Measurements from ENCODE around the gene SCN4A.
A peak's percentile ranks its signal among the peaks of the same experiment; 100 is the strongest.
"Not testable (repeated sequence)": the region's sequence is repeated elsewhere in the genome, so short reads cannot be mapped to it uniquely, and the experiment has no call there.

SCN4A gene

GRCh38 chr17:63939401-63939800, 33.3 kb downstream of the SCN4A start:
- no peak for DNase-seq (ENCODE audit: extremely low read depth in 1 of 2, low read depth in 1 of 2)

GRCh38 chr17:63937920-63938319, 34.8 kb downstream of the SCN4A start:
- no peak for DNase-seq (ENCODE audit: extremely low read depth in 1 of 2, low read depth in 1 of 2)

- no peak for DNase-seq (ENCODE audit: extremely low read depth in 1 of 2, low read depth in 1 of 2)
Observed at GRCh38 chr17:63937319-63937718, 35.4 kb downstream of the SCN4A start.

GRCh38 chr17:63934183-63935112, 38.3 kb downstream of the SCN4A start:
- DNase-seq (ENCODE audit: extremely low read depth in 1 of 2, low read depth in 1 of 2) = no peak

GRCh38 chr17:63933598-63933997, 39.1 kb downstream of the SCN4A start:
- no peak for DNase-seq (ENCODE audit: extremely low read depth in 1 of 2, low read depth in 1 of 2)

- no peak for DNase-seq (ENCODE audit: extremely low read depth in 1 of 2, low read depth in 1 of 2)
Observed at GRCh38 chr17:63932721-63933120, 40.0 kb downstream of the SCN4A start.

GRCh38 chr17:63931981-63932561, 40.6 kb downstream of the SCN4A start, which contains the start of gene CD79B:
Gene CD79B (minus strand): TSS chr17:63932331. CDS start chr17:63932261, 70 bp downstream.
- DNase-seq (ENCODE audit: extremely low read depth in 1 of 2, low read depth in 1 of 2) = no peak

GRCh38 chr17:63930951-63931575, 41.7 kb downstream of the SCN4A start:
- peak; percentile 18 to 53 for DNase-seq (ENCODE audit: extremely low read depth in 1 of 2, low read depth in 1 of 2)

- no peak for DNase-seq (ENCODE audit: extremely low read depth in 1 of 2, low read depth in 1 of 2)
Observed at GRCh38 chr17:63929860-63930766, 42.6 kb downstream of the SCN4A start.

- no peak for DNase-seq (ENCODE audit: extremely low read depth in 1 of 2, low read depth in 1 of 2)
Observed at GRCh38 chr17:63928966-63929695, 43.6 kb downstream of the SCN4A start.

GRCh38 chr17:63928172-63928666, 44.5 kb downstream of the SCN4A start:
- DNase-seq (ENCODE audit: extremely low read depth in 1 of 2, low read depth in 1 of 2) = no peak

- no peak for DNase-seq (ENCODE audit: extremely low read depth in 1 of 2, low read depth in 1 of 2)
Observed at GRCh38 chr17:63927464-63928171, 45.1 kb downstream of the SCN4A start.

- no peak for DNase-seq (ENCODE audit: extremely low read depth in 1 of 2, low read depth in 1 of 2)
Observed at GRCh38 chr17:63926164-63926563, 46.6 kb downstream of the SCN4A start.

GRCh38 chr17:63925615-63926014, 47.1 kb downstream of the SCN4A start:
- no peak for DNase-seq (ENCODE audit: extremely low read depth in 1 of 2, low read depth in 1 of 2)

GRCh38 chr17:63922402-63922801, 50.3 kb downstream of the SCN4A start:
- DNase-seq (ENCODE audit: extremely low read depth in 1 of 2, low read depth in 1 of 2) = not testable (repeated sequence)

- DNase-seq (ENCODE audit: extremely low read depth in 1 of 2, low read depth in 1 of 2) = not testable (repeated sequence)
Observed at GRCh38 chr17:63920779-63921178, 51.9 kb downstream of the SCN4A start.

- not testable (repeated sequence) for DNase-seq (ENCODE audit: extremely low read depth in 1 of 2, low read depth in 1 of 2)
Observed at GRCh38 chr17:63920050-63920449, 52.7 kb downstream of the SCN4A start.

- peak; percentile 29 to 58 for DNase-seq (ENCODE audit: extremely low read depth in 1 of 2, low read depth in 1 of 2)
Observed at GRCh38 chr17:63919311-63919723, 53.4 kb downstream of the SCN4A start.

- not testable (repeated sequence) for DNase-seq (ENCODE audit: extremely low read depth in 1 of 2, low read depth in 1 of 2)
Observed at GRCh38 chr17:63918789-63919305, 53.9 kb downstream of the SCN4A start, which contains the start of gene GH1. Gene GH1 (minus strand): TSS chr17:63918839. CDS start chr17:63918776, 63 bp downstream.
